Lower leg skin (tissue), 3 donors: Measurements from ENCODE around the gene DTNA.

Source experiments
- POLR2A ChIP-seq, 2 donors: fragments of 450-650 bp; IDR thresholded peaks; one replicate each; pipeline ENCODE4 v1.6.1; 2016 to 2017; ENCODE audit warnings: antibody characterized with exemption in 2 of 2, mild to moderate bottlenecking in 1 of 2, moderate library complexity in 1 of 2
- TF ChIP-seq, protein P1 (sequence below), 3 donors: fragments of 450-650 bp; IDR thresholded peaks; one replicate each; pipeline ENCODE4 v1.5.1; 2016; ENCODE audit warnings: antibody characterized with exemption in 3 of 3, mild to moderate bottlenecking in 3 of 3, moderate library complexity in 2 of 3

DNA sequence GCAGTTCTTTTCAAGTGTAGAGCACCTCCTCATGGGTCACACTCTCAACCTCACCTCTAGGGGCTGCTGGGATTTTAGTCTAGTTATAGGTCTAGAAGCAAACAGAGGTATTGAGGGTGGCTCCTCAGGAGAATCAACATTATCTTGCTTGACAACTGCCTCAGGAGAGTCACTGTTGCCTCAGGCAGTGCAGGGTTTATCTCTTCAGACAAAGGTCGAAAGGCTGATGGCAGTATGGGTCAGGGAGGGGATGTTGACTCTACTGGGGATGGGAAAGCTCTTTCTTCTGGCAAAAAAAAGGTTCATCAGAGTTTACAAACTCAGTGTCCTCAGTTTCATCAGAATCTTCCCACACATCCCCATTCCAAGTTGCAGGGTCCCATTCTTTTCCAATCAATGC is 24.0 kb downstream of the DTNA start:
- TF ChIP-seq POLR2A (IDR thresholded peaks at IDR 0.05): no peak
- TF ChIP-seq, protein P1, sequence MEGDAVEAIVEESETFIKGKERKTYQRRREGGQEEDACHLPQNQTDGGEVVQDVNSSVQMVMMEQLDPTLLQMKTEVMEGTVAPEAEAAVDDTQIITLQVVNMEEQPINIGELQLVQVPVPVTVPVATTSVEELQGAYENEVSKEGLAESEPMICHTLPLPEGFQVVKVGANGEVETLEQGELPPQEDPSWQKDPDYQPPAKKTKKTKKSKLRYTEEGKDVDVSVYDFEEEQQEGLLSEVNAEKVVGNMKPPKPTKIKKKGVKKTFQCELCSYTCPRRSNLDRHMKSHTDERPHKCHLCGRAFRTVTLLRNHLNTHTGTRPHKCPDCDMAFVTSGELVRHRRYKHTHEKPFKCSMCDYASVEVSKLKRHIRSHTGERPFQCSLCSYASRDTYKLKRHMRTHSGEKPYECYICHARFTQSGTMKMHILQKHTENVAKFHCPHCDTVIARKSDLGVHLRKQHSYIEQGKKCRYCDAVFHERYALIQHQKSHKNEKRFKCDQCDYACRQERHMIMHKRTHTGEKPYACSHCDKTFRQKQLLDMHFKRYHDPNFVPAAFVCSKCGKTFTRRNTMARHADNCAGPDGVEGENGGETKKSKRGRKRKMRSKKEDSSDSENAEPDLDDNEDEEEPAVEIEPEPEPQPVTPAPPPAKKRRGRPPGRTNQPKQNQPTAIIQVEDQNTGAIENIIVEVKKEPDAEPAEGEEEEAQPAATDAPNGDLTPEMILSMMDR (IDR thresholded peaks at IDR 0.05): no peak
